Pons (tissue), 1 donor: ENCODE measurements around the gene LPA.
"Not testable (repeated sequence)": the region's sequence is repeated elsewhere in the genome, so short reads cannot be mapped to it uniquely, and the experiment has no call there.

Experiments
- DNase-seq: peaks from one replicate; pipeline ENCODE4 v3.0.0-alpha.2; 2016; ENCODE audit warnings: low spot score

The LPA gene

DNA sequence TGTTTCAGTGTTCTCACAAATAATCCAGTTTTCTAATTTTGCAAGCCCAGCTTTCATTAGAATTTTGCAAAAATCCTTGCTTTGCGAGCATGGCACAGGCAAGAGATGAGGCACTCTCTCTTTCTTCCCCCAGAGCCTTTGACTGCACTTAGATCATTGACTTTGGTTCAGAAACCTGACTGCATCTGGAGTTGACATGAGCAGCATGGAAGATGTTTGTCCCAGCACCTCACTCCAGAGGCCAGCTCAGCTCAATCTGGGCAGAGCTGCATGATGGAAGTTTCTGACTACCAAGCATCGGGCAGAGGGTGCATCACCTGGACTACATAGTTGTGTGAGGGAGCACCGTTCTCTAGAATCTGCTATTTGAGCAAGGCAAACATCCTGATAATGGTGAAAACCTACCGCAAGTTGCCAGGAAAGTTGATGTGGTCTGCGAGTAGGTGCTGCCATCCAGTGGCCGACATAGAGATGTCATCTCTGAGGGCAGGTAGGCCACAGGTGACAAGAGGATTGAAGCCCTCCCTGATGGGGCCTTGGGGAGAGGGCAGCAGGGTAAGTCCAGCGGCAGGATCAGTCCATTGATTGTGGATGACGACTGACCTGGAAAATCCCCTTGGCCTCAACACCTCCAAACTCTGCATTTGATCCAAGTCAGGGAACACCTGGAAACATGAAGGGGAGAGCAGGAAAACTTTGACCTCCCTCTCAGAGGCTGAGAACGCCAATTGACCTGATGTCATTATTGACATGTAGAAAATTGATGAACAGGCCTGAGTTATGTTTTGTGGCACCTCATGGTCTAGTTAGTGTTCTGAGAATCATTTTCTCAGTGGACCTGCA is 3.8 kb upstream of the LPA start:
- peak; percentile 2 for DNase-seq

DNA sequence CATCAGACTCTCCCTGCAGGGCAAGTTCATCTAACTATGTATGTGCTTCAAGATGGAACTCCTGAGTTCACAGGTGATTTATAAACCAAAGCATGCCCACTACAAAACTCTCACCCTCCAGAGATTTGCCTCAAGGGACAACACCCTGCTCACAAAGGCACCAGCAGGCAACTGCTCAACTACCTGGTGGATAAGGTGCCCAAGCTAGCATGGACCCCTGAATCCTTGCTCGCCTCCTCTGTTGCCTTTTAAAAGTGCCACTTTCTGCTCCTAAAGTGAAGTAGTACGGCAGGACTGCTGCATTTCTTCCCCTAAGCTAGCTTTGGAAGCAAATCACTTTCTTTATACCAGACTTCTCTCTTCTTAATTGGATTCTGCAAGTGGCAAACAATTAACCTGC is 1.2 kb downstream of the LPA start:
- no peak for DNase-seq

DNA sequence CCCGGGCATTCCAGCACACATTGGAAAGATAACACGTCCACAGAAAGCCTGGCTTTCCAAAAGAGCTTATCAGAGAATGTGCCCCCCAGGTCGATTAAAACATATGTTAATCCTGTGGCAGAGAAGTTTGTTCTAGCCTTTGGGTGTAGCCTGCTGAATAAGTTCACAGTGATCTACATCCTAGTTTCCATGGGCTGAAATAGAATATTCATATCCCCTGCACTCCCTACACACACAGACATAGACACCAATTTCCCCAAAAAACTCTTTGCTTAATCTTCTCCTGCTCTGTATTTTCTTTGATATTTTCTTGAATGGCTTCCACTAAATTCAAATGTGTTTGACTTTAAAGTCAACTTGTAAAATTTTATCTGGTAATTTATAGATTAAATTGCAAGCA is 1.6 kb downstream of the LPA start:
- no peak for DNase-seq

DNA sequence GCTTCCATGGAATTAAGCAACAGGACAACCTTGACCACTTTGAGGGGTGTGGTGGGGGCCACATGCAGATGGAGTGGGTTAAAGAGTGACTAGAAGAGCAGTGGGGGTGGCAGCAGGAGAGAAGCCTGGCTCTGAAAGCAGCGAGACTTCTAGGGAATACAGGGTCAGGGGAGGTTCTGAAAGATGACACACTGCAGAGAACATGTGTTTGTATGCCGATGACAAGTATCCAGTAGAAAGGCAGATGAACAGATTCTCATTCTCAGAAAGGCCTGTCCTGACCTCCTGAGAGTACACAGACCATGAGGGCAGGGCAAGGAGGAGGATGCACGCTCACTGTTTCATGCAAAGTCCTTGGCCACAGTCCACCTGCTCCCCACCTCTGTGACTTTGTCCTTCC is 2.9 kb downstream of the LPA start:
- DNase-seq, result no peak

DNA sequence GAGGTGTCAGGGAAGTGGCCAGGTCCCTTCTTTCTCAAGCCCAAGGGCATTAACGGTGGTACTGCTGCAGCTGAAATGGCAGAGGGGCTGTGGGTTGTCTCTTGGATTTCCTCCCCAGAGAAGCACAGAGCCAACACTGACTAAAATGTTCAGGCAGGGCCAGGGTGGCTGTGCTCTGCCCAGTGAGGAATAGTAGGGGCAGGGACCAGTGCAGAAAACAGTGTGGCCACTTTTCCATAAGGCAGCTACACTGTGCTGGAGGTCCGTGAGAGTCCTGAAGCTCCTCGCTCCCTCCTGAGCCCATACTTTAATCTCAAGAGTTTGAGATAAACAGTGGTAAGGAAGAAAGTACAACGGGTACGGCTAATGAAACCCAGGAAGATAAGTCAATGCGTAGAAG is 4.5 kb downstream of the LPA start:
- DNase-seq, result no peak

DNA sequence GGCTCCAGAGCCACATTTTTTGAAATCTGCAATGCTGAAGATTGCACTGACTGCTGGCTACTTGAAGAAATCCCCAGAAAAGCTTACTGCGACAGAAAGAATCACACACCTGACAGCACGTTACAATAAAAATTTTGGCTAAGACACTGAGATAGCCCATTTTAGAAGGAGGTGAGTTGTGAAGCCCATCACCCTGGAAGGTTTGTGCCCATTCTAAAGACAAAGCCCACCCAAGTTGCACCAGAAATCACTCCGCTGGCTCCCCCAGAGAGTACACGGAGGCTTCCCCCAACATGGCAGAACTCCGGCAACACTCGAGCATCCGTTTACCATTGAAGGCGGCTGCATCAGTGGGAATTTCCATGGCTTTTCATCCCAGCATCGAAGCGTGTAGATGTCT is 29.4 kb downstream of the LPA start:
- DNase-seq, result no peak

DNA sequence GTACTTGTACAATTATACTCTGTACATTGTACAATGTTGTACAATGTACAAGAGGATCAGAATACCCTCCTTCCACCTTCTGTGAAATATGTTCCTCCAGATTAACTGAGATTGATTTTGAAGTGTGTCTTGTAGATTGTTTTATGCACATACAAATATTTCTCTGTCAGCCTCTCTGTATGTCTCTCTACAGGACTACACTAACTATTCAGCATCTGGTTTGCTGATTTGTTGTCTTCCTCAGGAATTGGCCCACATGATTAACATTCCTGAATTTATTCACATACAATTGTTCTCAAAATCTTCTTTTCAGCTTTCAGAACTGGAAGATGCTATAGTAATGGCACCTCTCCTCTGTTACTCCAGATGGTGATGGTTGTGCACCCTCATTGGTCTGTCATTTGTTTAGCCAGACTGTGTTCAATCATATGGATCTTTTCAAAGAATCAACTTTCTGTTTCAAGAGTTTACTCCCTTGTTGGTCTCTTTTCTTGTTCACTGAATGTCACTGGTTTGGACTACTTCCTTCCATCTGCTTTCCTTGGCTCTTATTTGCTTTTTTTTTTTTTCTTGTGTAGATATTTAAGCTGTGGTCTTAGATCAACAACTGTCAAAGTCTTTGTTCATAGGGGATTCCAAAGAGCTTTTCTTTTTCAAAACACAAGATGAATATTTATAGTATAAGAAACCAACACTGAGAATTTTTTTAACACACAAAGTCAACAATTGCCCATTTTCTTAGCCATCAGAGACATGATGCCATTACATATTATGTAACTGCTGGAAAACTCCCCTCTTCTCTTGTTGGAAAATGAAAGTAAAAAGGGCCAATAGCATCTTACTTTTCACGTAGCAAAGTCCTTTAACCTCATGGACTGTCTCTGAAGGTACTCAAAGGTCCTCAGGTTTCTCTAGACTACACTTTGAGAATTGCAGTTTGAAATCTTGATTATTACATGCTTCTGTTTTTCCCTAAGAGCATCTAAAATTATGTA is 67.9 kb downstream of the LPA start:
- DNase-seq, result no peak

DNA sequence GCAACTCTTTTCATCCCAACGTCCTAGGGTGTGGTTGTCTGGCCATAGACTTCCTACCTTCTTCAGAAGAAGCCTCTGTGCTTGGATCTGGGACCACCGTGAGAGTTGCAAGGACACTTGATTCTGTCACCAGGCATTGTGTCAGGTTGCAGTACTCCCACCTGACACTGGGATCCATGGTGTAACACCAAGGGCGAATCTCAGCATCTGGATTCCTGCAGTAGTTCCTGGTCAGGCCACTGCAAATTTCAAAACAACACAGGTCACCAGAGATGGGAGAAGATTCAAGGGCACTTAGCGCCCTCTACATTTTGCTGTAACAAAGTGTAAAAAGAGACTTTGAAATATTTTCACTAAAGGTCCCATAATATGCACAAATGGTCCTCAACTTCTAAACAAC is 68.8 kb downstream of the LPA start:
- not testable (repeated sequence) for DNase-seq

DNA sequence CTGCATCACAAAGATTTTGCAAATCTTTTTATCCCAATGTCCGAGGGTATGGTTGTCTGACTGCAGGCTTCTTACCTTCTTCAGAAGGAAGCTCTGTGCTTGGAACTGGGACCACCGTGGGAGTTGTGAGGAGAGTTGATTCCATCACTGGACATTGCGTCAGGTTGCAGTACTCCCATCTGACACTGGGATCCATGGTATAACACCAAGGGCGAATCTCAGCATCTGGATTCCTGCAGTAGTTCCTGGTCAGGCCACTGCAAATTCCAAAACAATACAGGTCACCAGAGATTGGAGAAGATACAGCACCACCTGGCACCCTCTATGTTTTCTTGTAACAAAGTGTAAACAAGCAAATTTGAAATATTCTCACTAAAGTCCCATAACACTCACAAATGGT is 77.7 kb downstream of the LPA start:
- no peak for DNase-seq

DNA sequence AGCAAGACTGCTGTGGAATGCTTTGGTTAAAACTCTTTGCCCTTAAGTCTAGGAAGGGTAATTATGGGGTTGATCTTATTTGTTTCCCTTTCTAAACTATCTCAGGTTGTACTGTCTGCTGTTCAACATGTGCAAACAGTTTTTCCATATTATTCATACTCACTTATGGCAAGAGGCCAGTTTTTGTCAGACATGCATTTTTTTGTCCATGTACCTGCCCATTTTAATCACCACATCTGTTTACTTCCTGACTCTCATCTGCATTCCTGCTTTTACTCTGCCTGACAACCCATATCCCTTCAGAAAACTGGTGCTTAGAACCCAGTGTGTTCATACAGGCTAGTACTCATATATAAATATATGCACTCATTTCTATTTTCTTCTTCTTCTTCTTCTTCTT is 80.3 kb downstream of the LPA start:
- DNase-seq, result no peak

DNA sequence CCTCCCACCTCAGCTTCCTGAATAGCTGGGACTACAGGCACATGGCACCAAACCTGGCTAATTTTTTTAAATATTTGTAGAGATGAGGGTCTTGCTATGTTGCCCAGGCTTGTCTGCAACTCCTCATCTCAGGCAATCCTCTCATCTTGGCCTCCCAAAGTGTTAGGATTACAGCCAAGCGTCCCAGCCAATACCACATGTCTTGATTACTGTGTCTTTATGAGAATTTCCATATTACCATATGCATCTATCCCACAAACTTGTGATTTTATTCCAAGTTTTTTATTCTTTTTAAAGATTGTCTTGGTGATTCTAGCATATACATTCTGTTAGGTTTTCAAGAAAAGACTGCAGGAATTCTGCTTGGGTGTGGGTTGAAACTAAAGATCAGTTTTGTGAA is 82.7 kb downstream of the LPA start:
- DNase-seq, result no peak

DNA sequence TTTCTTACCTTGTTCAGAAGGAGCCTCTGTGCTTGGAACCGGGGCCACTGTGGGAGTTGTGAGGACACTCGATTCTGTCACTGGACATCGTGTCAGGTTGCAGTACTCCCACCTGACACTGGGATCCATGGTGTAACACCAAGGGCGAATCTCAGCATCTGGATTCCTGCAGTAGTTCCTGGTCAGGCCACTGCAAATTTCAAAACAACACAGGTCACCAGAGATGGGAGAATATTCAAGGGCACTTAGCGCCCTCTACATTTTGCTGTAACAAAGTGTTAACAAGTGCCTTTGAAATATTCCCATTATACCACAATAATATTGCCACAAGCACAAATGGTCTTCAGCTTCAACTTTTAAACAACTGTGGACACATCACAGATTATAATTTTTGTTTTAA is 85.6 kb downstream of the LPA start:
- not testable (repeated sequence) for DNase-seq

DNA sequence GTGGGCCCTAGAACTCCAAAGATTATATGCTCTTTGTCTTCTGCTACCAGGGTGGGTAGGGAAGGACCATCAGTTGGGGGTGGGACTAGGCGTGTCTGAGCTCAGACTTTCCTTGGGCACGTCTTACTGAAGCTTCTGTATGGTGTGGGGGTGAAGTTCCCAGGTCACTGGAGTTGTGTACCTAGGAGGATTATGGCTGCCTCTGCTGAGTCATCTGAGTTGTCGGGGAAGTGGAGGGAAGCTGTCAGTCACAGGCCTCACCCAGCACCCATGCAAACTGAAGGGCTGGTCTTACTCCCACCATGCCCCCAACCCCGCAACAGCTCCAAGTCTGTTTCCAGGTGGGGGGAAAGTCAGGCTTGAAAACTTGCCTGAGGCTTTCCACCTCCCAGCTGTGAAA is 90.1 kb downstream of the LPA start:
- no peak for DNase-seq

DNA sequence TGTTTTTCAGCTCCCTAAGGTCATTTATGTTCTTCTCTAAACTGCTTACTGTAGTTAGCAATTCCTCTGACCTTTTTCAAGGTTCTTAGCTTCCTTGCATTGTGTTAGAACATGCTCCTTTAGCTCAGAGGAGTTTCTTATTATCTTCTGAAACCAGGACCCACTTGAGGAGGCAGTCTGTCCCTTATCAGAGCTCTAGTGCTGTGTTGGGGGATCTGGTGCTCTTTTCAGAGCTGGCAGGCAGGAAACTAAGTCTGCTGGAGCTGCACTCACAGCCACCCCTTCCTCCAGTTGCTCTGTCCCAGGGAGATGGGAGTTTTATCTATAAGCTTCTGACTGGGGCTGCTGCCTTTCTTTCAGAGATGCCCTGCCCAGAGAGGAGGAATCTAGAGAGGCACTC is 92.9 kb downstream of the LPA start:
- not testable (repeated sequence) for DNase-seq

DNA sequence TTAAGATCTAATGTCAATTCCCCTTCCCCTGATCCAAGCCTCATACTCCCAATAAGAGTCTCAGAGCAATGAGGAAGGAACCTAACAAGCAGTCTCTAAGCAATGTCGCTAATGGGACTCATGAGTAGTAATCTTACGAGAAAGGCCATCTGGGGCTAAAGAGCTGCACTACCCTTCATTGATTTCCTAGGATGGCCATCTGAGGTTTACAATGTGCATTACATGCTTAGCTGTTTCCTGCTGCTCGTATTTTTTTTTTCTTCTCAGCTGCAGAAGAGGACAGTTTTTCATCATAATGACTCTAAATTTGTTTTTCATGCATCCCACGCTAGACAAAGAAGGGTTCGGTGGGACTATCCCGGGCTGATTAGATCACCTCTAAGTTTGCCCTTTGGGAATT is 119.3 kb downstream of the LPA start:
- no peak for DNase-seq

DNA sequence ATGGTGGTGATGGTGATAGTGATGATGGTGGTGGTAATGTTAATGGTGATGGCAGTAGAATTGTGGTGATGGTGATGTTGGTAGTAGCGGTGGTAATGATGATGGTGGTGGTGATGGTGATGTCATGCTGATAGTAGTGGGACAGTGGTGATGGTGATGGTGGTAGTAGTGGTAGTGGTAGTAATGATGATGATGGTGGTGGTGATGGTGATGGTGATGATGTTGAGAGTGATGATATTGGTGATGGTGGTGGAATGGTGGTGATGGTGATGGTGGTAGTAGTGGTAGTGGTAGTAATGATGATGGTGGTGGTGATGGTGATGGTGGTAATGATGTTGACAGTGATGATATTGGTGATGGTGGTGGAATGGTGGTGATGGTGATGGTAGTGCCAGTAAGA is 128.8 kb downstream of the LPA start:
- DNase-seq, result no peak

DNA sequence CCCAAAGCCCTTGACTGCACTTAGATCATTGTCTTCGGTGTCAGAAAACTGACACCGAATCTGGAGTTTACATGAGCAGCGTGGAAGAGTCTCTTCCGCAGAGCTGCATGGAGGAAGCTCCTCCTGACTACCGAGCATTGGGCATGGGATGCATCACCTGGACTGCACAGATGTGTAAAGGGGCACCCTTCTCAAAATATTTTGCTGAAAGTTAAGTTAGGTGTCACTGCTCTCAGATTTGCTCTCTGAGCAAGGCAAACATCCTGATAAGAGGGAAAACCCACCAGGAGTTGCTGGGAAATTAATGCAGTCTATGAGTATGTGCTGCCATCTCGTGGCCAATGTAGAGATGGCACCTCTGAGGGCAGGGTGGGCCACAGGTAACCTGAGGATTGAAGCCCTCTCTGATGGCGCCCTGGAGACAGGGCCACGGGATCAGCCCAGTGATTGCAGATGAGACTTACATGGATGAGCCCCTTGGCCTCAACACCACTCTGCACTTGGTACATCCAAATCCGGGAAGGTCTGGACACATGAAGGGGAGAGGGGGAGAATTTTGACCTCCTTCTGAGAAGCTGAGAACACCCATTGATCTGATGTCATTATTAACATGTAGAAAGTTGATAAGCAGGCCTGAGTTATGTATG is 129.9 kb downstream of the LPA start:
- peak; percentile 63 for DNase-seq

DNA sequence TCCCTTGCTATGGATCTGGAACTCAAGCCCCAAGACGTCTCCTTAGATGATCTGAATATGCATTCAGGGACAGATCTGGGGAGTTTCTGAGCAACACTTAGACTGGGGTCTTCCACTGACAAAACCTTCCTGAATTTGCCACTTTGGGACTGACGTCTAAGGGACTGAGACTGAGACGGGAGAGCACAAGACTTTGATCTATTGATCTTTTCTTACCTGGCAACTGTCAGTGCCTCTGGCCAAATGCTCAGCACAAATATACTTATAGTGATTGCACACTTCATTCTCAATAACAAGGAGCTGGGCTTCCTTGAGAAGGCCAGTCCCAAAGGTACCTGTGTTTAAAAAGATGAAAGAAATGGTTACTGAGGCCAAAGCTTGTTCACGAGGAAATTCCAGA is 131.8 kb downstream of the LPA start:
- no peak for DNase-seq

DNA sequence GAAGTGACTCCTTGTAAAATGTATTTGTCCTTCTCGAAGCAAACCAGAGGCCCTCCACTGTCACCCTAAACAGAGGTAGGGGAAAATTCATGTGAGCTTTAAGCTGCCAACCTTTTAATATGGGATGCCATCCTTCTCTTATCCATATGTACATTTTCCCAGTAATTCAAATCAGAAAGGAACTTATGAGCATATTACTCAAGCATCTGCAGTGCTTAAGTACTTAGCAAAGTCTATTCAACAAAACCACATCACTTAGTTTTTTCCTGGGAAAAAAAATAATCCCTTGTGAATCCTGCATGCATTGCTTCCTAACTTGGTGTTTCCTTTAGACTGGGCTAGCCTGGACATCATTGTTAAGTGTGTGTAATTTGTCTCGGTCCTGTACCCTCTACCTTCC is 132.2 kb downstream of the LPA start:
- DNase-seq, result no peak

DNA sequence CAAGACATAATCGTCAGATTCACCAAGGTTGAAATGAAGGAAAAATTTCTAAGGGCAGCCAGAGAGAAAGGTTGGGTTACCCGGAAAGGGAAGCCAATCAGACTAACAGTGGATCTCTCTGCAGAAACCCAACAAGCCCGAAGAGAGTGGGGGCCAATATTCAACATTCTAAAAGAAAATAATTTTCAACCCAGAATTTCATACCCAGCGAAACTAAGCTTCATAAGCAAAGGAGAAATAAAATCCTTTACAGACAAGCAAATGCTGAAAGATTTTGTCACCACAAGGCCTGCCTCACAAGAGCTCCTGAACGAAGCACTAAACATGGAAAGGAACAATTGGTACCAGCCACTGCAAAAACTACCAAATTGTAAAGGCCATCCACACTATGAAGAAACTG is 134.6 kb downstream of the LPA start:
- not testable (repeated sequence) for DNase-seq

DNA sequence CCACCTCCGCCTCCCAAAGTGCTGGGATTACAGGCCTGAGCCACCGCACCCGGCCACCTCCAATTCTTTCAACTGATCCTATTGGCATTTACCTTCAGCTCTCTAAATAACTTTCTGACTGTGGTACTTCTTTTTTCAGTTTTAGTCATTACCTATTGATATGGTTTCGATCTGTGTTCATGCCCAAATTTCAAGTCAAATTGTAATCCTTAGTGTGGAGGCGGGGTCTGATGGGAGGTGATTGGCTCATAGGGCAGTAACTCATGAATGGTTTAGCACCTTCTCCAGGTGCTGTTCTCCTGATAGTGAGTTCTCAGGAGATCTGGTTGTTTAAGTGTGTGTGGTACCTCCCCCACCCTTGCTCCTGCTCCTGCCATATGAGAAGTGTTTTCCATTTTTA is 140.9 kb downstream of the LPA start:
- DNase-seq, result no peak

DNA sequence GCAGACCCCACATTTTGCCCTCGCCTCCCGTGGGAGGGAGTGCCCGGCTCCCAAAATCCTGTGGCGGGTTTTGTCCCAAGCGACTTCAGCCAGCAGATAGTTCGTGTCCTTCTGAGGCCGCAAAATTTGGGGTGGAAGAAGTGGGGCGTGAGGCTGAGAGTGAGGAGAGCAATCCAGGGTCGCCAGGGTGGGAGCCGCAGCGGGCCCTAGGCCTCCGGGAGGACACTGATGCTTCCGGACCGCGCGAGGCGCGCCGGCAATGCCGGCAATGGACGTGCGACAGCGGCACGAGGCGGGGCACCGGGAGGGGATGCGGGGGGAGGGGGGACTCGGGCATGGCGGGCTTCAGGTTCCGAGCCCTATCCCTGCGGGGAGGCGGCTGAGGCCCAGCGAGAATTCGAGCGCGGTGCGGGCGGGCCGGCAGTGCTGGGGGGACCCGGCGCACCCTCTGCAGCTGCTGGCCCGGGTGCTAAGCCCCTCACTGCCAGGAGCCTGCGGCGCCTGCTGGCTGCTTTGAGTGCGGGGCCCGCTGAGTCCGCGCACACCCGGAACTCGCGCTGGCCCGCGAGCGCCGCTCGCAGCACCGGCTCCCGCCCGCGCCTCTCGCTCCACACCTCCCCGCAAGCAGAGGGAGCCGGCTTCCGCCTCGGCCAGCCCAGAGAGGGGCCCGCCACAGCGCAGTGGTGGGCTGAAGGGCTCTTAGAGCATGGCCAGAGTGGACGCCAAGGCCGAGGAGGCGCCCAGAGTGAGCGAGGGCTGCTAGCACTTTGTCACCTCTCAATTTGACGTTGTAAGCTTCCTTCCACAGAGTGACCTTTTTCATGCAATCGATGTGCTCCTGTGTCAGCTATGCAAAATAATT is 143.8 kb downstream of the LPA start:
- DNase-seq, result peak; percentile 73
